Stomach (tissue), 4 donors: ENCODE results near the gene PEF1.

Source experiments
- EP300 ChIP-seq: sonication (generic); formaldehyde crosslinking; IDR thresholded peaks from one replicate; pipeline ENCODE4 v1.6.1; 2017; ENCODE audit warnings: antibody characterized with exemption
- POLR2A ChIP-seq, 4 donors: fragments of 450-650 bp; IDR thresholded peaks; one replicate each; pipeline ENCODE4 v1.6.1; 2016; ENCODE audit warnings: antibody characterized with exemption in 4 of 4, control low read depth in 2 of 4, mild to moderate bottlenecking in 1 of 4, moderate library complexity in 1 of 4
- POLR2AphosphoS5 ChIP-seq, 3 donors: sonication (generic); formaldehyde crosslinking; IDR thresholded peaks; one replicate each; pipeline ENCODE4 v1.6.1; 2016; ENCODE audit warnings: antibody characterized with exemption in 3 of 3
- TF ChIP-seq, protein P1 (sequence below), 7 experiments: fragments of 450-650 bp in 4 of 7; fragments of 200-600 bp in 3 of 7; sonication (generic) in 3 of 7; IDR thresholded peaks; one replicate each; pipeline ENCODE4 v1.5.1; 2016 to 2019; ENCODE audit warnings: antibody characterized with exemption in 7 of 7, control low read depth in 2 of 7, mild to moderate bottlenecking in 1 of 7

DNA sequence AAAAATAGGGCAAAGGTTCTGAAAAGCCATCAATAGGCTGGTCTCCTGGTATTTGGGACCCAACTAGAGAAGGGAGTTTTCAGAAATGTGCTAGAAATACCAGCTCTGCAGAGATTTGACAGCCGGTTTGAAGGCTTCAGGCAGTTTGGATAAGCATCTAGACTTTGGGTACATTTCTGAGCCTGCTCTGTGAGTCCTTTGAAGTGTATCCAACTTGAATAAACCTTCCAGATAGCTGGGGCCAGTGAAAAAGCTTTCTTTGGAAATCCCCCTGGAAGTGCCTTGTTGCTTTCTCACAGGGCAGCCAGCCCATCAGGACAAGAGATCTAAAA is 6.4 kb upstream of the PEF1 start:
- TF ChIP-seq, protein P1, sequence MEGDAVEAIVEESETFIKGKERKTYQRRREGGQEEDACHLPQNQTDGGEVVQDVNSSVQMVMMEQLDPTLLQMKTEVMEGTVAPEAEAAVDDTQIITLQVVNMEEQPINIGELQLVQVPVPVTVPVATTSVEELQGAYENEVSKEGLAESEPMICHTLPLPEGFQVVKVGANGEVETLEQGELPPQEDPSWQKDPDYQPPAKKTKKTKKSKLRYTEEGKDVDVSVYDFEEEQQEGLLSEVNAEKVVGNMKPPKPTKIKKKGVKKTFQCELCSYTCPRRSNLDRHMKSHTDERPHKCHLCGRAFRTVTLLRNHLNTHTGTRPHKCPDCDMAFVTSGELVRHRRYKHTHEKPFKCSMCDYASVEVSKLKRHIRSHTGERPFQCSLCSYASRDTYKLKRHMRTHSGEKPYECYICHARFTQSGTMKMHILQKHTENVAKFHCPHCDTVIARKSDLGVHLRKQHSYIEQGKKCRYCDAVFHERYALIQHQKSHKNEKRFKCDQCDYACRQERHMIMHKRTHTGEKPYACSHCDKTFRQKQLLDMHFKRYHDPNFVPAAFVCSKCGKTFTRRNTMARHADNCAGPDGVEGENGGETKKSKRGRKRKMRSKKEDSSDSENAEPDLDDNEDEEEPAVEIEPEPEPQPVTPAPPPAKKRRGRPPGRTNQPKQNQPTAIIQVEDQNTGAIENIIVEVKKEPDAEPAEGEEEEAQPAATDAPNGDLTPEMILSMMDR (IDR thresholded peaks at IDR 0.05): no peak
- no peak for TF ChIP-seq POLR2A (IDR thresholded peaks at IDR 0.05)
- TF ChIP-seq POLR2AphosphoS5 (IDR thresholded peaks at IDR 0.05): no peak
- no peak for TF ChIP-seq EP300
